Stimulated activated effector memory CD8-positive, alpha-beta T cell treated with anti-CD3 and anti-CD28 coated beads, Interleukin-12 subunit alpha, Interleukin-12 subunit beta, amount 100 ng/mL, for 72 hours (primary cell): ENCODE results near the gene CAPN8.
A peak's percentile ranks its signal among the peaks of the same experiment; 100 is the strongest.

Source experiments
- ATAC-seq: fragments of 150-1000 bp; cut with Tn5 transposase; 2 replicates; pipeline ENCODE4 v1.10.0; 2021
- DNase-seq, 2 donors: peaks; one replicate each; pipeline ENCODE4 v3.0.0; 2021 to 2022; ENCODE audit warnings: low spot score in 2 of 2
- H3K27ac Mint-ChIP-seq: one replicate; pipeline ENCODE4 v1.8.0; 2022; ENCODE audit warnings: mild to moderate bottlenecking, mixed read lengths
- H3K36me3 Mint-ChIP-seq: one replicate; pipeline ENCODE4 v1.8.0; 2022; ENCODE audit warnings: mild to moderate bottlenecking, mixed read lengths
- H3K4me1 Mint-ChIP-seq: one replicate; pipeline ENCODE4 v1.8.0; 2022; ENCODE audit warnings: mixed read lengths
- H3K4me3 Mint-ChIP-seq: one replicate; pipeline ENCODE4 v1.8.0; 2022; ENCODE audit warnings: mild to moderate bottlenecking, mixed read lengths
- H3K9me3 Mint-ChIP-seq: one replicate; pipeline ENCODE4 v1.8.0; 2022; ENCODE audit warnings: mixed read lengths

CAPN8 gene

DNA sequence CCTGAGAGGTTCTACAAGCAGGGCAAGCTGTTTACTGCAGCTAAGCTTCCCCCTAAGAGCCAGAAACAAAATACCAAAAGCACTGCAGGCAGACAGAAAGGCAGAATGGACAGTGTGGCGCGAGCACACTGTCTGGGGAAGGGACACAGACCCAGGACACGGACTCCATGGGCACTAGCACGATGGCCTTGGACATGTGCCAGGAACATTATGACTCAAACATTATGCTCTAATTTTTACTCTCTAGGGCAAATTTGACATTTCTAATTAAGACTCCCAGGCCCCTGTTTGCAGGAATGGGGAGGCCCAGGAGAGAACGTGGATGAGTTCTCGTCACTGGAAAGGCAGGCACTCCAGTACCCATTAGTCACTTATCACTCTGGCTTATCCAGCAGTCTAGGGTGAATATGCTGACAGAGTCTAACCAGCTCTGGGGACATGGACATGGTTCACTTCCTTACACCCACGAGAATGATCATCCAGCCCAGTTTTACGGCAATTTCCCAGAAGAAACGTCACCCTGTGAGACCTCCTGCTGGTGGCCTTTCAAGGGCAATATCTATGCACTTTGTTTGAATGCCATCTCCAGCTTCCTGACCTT, 45.1 kb downstream of the CAPN8 start:
- no peaks in the 10 kb centered on the region for H3K36me3 Mint-ChIP-seq
- no peak for DNase-seq
- ATAC-seq = no peak
- H3K4me3 Mint-ChIP-seq = no peak overlapping the region
- no peak overlapping the region for H3K27ac Mint-ChIP-seq
- H3K4me1 Mint-ChIP-seq = no peaks in the 10 kb centered on the region
- H3K9me3 Mint-ChIP-seq = no peaks in the 10 kb centered on the region

DNA sequence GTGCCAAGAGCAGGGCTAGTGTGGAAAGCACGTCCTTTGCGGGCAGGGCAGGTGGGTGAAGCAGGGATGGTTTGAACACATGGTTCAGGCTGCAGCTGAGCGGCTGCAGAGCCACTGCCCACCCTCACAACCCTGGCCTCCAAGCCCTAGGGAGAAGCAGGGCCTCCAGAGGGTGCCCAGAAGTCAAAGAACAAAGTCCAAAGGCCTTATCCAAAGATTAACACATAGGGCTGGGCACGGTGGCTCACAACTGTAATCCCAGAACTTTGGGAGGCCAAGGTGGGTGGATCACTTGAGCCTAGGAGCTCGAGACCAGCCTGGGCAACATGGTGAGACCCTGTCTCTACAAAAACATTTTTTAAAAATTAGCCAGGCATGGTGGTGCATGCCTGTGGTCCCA, 46.8 kb downstream of the CAPN8 start:
- H3K27ac Mint-ChIP-seq = no peak overlapping the region
- no peaks in the 10 kb centered on the region for H3K4me1 Mint-ChIP-seq
- DNase-seq = no peak
- H3K9me3 Mint-ChIP-seq = no peaks in the 10 kb centered on the region
- ATAC-seq = no peak
- H3K36me3 Mint-ChIP-seq = no peaks in the 10 kb centered on the region
- no peak overlapping the region for H3K4me3 Mint-ChIP-seq

DNA sequence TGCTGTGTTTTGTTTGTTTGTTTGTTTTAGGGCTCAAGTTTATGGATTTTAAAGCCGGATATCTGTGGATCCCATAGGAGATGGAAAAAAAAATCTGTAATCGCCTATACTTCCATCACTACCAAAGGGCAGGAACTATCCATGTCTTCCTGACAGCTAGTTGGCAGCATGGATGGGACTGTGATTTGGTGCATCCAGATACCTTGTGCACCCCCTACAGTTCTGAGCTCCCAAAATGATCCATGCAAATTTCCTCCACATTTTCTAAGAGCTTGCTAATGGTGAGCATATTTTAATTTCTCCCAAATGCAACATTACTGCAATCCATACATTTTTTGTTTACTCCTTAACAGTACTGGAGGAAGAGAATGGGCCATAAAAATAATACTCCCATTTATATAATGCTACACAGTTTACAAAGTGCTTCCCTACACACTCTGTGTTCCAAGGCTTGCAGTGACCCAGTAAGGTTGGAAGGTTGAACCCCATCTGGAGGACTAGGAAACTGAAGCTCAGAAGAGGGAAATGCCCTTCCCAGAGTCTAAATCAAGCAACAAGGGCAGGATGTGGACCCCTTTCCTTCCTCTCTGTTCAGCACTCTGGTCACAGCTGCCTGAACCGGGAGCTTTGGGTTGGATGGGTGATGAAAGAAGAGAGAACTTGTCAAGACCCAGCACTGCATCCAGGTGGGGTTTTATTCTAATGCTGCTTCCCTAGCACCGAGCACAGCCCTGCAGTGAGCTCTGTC, 48.0 kb downstream of the CAPN8 start:
- ATAC-seq = no peak
- H3K4me3 Mint-ChIP-seq = no peak overlapping the region

DNA sequence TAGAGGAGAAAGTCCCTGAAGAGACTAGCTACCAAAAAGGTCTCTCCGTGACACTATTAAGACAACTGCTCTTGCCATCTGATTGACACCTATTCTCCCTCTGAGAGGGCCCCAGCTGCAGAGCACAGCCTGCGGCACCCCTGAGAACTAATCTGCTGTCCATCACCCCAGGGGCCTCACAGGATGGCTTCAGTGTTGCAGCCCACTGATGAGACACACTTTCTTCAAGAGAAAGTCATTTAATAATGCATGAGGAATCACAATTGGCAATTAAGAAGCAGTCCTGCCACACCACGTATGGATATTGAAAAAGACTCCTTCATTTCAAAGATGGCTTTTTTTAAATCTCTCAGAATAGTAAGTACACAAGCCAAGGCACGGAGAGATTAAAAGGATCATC, 48.9 kb downstream of the CAPN8 start:
- no peaks in the 10 kb centered on the region for H3K9me3 Mint-ChIP-seq
- H3K4me1 Mint-ChIP-seq = no peaks in the 10 kb centered on the region

More for the DNA sequence above, 48.0 kb downstream of the CAPN8 start:
- DNase-seq = no peak
- Mint-ChIP-seq H3K4me1 (no peaks in the 10 kb centered on the region), H3K36me3 (no peaks in the 10 kb centered on the region), H3K9me3 (no peaks in the 10 kb centered on the region), H3K27ac (no peak overlapping the region)

DNA sequence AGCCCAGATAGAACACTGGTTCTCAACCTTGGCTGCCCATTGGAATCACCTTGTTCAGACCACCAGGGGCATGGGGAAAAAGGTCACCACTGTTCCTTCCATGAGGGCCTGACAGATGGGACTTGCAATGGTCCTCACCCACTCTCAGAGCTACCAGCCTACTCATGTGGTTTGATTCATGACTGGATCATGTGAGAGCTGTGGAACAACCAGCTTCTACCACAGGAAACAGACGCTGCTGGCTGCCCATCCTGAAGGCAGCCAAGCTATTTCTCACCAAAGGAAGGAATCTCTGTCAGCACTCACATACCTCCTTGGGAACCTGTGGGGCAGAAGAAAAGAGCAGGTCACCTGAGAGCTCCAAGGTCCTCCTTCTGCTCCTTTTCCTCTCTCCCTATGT, 53.6 kb downstream of the CAPN8 start:
- no peak for DNase-seq
- H3K4me3 Mint-ChIP-seq = no peak overlapping the region
- no peak for ATAC-seq
- no peak overlapping the region for H3K27ac Mint-ChIP-seq
- no peaks in the 10 kb centered on the region for H3K36me3 Mint-ChIP-seq
- no peaks in the 10 kb centered on the region for H3K9me3 Mint-ChIP-seq
- H3K4me1 Mint-ChIP-seq = no peaks in the 10 kb centered on the region

More for the DNA sequence above, 48.9 kb downstream of the CAPN8 start:
- DNase-seq (no peak), ATAC-seq (no peak)
- H3K36me3 Mint-ChIP-seq = no peaks in the 10 kb centered on the region
- H3K4me3 Mint-ChIP-seq = no peak overlapping the region
- no peak overlapping the region for H3K27ac Mint-ChIP-seq

DNA sequence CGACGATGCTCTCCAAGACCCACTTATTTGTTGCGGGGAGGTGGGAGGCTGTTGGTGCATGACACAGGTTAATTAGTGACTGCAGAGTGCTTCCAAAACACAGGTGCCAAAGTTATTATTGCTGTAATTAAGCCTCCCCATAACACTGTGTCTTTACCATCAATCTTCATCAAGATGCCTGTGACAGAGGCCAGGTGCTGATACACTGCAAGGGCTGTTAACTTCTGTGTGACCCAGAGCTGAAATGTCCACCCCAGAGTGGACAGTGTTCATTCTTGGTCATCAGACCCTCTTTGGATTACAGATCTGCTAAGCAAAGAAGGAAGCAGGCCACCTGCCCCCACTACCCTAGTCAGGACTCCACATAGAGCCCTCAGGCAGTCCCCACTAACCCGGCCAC, 55.5 kb downstream of the CAPN8 start:
- H3K9me3 Mint-ChIP-seq = no peaks in the 10 kb centered on the region
- no peak overlapping the region for H3K27ac Mint-ChIP-seq
- DNase-seq = no peak
- no peak for ATAC-seq
- H3K4me3 Mint-ChIP-seq = no peak overlapping the region
- H3K4me1 Mint-ChIP-seq = no peaks in the 10 kb centered on the region
- H3K36me3 Mint-ChIP-seq = no peaks in the 10 kb centered on the region

DNA sequence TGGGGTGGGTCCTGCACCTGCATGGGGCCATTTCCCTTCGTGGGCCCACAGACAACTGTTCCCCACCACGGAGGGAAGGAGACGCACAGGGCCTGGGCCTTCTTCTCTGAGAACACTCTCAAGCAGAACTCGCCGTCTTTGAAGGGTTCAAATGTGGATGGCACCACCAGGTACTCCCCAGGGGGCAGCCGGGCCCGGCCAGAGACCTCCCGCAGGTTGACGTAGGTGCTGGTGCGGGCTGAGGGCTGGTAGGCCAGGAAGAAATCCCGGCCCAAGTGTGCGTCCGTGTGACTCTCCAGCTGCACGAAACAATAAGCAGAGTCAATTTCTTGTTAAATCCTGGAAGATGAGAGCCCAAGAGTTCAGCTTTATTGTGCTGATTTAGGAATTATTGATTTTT, 56.4 kb downstream of the CAPN8 start:
- Mint-ChIP-seq H3K27ac (no peak overlapping the region), H3K4me3 (no peak overlapping the region), H3K36me3 (no peaks in the 10 kb centered on the region), H3K4me1 (no peaks in the 10 kb centered on the region), H3K9me3 (no peaks in the 10 kb centered on the region)
- DNase-seq (no peak), ATAC-seq (no peak)

DNA sequence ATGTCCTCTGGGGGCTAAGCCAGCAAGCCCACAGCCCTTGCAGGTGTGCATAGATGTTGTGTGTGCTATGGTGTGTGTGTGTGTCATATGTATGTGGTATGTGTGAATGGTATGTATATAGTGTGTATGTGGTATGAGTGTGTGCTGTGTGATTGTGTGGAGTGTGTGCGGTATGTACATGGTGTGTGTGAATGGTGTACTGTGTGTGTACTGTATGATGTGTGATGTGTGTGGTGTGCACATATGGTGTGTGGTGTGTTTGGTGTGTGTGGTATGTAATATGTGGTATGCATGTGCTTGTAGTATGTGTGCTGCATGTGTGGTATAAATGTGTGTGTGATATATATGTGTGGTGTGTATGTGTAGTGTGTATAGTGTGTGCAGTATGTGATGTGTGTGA, 107.0 kb downstream of the CAPN8 start:
- no peak overlapping the region for H3K4me3 Mint-ChIP-seq
- H3K9me3 Mint-ChIP-seq = no peaks in the 10 kb centered on the region
- DNase-seq (no peak), ATAC-seq (no peak)
- H3K27ac Mint-ChIP-seq = no peak overlapping the region
- no peaks in the 10 kb centered on the region for H3K4me1 Mint-ChIP-seq
- H3K36me3 Mint-ChIP-seq = no peaks in the 10 kb centered on the region

DNA sequence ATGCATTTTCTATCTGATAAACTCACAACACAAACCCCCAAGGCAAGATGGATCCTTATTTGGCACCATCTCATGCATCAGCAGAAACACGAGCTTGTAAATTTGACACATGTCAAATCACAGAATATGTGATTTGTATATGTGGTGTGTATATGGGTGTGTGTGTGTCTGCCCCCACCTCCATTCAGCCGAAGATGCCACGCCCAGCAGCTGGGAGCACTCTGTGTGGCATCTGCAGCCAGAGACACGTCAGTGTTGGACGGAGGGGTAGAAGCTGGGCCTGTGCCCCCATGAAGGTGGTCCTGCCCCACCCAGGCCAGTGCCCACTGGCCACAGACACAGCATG, 108.4 kb downstream of the CAPN8 start:
- Mint-ChIP-seq H3K4me1 (no peaks in the 10 kb centered on the region), H3K4me3 (no peak overlapping the region), H3K27ac (no peak overlapping the region), H3K9me3 (no peaks in the 10 kb centered on the region), H3K36me3 (no peaks in the 10 kb centered on the region)
- ATAC-seq (peak; percentile 21), DNase-seq (no peak)

DNA sequence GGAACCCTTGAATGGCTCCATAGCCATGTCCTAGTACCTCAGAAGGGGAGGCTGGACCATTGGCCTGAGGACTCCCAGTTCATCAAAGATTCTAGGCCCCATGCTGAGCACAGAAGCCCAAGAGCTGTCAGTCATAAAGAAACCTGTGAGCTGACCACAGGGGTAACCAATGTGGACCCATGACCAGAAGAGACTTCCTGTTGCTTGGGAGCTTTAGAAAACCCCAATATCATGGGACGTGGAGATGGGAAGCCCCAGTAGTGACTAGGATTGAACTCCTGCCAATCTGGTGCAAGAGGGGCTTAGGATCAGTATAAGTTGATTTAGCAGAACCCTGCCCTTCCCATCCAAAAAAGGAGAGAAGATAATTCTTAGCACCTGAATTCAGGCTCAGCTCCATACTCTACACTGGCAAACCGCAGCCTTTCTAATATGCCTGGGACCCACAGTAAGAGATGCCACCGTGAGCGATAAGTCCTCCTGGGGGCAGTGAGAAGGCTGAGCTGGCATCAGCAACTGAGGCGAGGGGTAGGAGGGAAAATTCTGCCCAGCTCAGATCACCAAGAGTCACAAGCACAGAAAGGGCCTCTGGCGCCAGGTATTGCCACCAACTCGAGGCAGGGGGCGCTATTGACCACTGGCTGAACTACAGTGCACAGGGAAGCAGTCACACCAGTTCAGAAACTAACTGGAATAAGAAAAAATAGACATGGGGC, 108.9 kb downstream of the CAPN8 start:
- no peaks in the 10 kb centered on the region for H3K4me1 Mint-ChIP-seq

DNA sequence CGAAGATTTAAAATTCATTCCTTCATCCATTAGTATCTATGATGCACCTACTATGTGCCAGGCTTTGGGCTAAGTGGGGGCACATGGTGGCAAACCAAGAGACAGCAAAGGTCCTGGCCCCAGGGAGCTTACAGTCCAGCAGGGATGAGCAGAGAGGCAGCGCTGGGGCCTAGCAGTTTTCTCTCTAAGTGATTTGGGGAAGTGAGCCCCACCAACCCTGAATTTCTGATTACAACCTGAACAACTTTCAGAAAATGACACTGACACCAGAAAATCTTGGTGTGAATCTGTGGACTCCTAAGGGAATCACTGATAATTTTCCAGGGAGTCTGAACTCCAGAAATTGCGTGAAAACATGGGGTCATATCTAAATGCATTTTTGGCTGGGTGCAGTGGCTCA, 111.5 kb downstream of the CAPN8 start:
- ATAC-seq = no peak
- Mint-ChIP-seq H3K27ac (no peak overlapping the region), H3K9me3 (no peaks in the 10 kb centered on the region), H3K4me1 (no peaks in the 10 kb centered on the region), H3K4me3 (no peak overlapping the region), H3K36me3 (no peaks in the 10 kb centered on the region)
- DNase-seq = no peak

More for the DNA sequence above, 108.9 kb downstream of the CAPN8 start:
- Mint-ChIP-seq H3K27ac (no peak overlapping the region), H3K36me3 (no peaks in the 10 kb centered on the region), H3K9me3 (no peaks in the 10 kb centered on the region), H3K4me3 (no peak overlapping the region)
- DNase-seq (peak; percentile 22 to 80), ATAC-seq (peak; percentile 71)

DNA sequence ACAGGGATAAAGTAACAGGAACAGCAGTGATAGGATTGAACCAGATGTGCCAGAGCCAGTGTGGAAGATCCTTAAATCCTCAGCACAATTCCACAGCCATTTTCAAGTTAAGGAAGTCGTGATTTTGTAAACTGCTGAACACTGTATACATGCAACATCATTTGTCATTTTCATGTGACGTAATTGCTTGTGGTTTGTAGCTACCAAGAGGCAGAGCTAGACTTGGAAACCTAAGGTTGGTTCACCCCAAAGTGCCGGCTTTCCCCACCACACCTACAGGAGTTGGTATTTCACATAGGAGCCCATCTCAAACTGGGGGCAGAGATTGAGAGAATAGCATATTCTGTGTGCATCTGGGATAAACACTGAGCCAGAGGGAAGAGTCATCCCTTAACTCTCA, 113.9 kb downstream of the CAPN8 start:
- no peak for ATAC-seq
- Mint-ChIP-seq H3K4me3 (no peak overlapping the region), H3K27ac (no peak overlapping the region), H3K9me3 (no peaks in the 10 kb centered on the region), H3K4me1 (no peaks in the 10 kb centered on the region), H3K36me3 (no peaks in the 10 kb centered on the region)
- DNase-seq = no peak

DNA sequence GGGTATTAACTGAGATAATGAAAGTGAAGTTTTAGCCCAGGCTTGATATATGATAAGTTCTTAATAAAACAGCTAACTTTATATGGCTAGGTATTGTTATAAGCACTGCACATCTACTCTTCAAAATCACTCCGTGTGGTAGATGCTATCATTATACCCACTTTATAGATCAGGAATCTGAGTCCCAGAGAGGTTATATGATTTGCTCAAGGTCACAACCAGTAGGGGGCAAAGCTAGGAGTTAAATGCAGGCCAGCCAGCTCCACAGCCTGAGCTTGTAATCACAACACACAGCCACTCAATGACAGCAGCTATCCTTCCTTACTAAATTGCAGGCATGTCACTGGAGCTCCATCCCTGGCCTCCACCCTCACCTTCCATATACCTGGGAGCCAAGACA, 115.8 kb downstream of the CAPN8 start:
- DNase-seq = no peak
- no peak for ATAC-seq
- H3K4me1 Mint-ChIP-seq = no peaks in the 10 kb centered on the region
- H3K4me3 Mint-ChIP-seq = no peak overlapping the region
- no peaks in the 10 kb centered on the region for H3K36me3 Mint-ChIP-seq
- no peaks in the 10 kb centered on the region for H3K9me3 Mint-ChIP-seq
- no peak overlapping the region for H3K27ac Mint-ChIP-seq

DNA sequence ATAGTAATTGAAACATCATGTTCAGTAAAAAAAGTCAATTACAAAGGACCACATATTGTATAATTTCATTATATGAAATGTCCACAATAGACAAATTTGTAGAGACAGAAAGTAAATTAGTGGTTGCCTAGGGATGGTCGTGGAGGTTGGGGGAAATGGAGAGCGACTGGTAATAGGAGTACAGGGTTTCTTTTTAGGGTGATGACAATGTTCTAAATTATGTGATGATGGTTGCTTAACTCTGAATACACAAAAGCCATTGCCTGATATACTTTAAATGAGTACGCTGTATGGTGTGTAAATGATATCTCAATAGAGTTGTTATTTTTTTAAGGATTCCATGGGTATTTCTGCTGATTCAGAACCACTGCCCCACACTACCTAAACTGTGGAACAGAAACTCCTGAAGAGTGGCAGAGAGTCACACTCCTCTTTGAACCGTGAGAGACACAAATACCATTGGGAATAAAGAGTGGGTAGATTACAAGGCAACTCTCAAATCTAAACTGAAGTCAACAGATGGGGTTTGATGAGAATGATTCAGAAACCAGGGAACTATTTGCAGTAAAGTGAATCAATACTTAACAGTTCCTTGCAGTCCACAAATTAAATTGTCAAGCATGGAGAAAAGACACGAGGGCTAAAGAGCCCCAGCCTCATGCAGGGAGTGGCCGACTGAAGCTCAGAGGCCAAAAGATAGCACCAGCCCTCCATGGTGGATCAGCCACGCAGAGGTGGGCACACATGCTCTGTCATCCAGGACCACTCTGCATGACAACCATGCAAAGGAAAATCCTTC, 118.0 kb downstream of the CAPN8 start:
- no peaks in the 10 kb centered on the region for H3K36me3 Mint-ChIP-seq
- DNase-seq (no peak), ATAC-seq (no peak)
- H3K4me3 Mint-ChIP-seq = no peak overlapping the region
- no peak overlapping the region for H3K27ac Mint-ChIP-seq
- no peaks in the 10 kb centered on the region for H3K4me1 Mint-ChIP-seq
- no peaks in the 10 kb centered on the region for H3K9me3 Mint-ChIP-seq

DNA sequence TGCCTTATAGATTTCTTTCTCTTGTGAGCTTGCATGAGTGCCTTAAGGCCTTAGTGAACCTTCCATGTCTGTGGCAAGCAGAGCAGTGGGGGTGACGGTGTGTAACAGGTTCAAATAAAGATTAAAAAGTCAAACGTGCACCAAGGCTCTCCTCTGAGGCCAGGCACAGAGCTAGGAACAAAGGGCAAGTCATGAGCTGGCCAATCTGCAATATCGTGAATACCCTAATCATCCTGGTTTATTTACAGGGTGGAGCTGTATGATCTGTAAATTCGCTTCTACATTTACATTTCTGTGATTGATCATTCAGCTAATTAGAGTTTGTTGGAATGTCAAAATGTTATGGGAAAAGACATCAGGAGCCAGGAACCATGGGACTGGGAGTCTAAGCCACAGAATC, 120.2 kb downstream of the CAPN8 start:
- no peaks in the 10 kb centered on the region for H3K9me3 Mint-ChIP-seq
- ATAC-seq (no peak), DNase-seq (no peak)
- no peak overlapping the region for H3K27ac Mint-ChIP-seq
- H3K36me3 Mint-ChIP-seq = no peaks in the 10 kb centered on the region
- H3K4me1 Mint-ChIP-seq = no peaks in the 10 kb centered on the region
- no peak overlapping the region for H3K4me3 Mint-ChIP-seq
